GM21786 (cell line): ENCODE results near the gene SLC25A17.
"Not testable (repeated sequence)": the region's sequence is repeated elsewhere in the genome, so short reads cannot be mapped to it uniquely, and the experiment has no call there.

ENCODE experiments used
- ATAC-seq: cut with Tn5 transposase; IDR thresholded peaks from one replicate; pipeline ENCODE4 v1.9.1; 2021; ENCODE audit not compliant: unreplicated experiment

Gene SLC25A17, protein sequence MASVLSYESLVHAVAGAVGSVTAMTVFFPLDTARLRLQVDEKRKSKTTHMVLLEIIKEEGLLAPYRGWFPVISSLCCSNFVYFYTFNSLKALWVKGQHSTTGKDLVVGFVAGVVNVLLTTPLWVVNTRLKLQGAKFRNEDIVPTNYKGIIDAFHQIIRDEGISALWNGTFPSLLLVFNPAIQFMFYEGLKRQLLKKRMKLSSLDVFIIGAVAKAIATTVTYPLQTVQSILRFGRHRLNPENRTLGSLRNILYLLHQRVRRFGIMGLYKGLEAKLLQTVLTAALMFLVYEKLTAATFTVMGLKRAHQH

DNA sequence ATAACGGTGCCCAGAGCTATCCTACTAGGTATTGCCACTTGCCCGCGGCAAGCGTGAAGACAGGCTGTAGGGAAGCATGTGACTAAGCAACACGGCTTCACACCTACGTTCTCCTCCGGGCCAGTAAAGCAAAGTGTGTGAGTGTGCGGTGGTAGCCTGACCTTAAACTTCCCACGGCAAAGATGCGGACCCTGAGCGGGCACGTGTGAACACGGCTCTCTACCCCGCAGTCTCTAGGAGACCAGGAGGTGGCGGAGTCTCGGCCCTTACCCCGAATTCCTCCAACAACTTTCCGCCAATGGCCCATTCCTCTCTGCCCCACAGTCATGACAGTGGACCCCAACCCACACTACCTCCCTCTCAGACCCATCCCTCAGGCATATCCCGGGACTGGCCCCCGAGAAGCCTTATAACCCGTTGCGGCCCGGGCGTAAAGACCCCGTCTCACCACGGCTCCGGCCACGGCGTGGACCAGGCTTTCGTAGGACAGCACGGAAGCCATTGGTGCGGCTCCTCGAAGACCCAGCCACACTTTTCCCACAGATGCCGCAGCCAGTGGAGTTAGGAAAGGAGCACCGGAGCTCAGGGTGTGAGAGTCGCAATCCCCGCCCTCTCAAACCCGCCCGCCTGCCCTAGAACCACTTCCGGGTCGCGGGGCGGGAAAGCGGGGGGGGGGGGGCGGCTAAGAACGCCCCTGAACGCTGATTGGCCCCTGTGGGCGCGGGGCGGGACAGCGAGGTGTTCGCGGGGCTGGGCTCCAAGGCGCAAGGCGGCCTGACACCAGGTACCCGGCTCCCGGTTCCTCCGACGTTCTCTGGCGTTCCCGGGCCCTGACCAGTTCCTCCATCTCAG, at the start of gene SLC25A17:
Gene SLC25A17, minus strand, starts transcription at position 600 of the 852 bp plus-strand sequence. Its CDS starts 98 bp downstream, at position 502.
- peak; percentile 66 for ATAC-seq

DNA sequence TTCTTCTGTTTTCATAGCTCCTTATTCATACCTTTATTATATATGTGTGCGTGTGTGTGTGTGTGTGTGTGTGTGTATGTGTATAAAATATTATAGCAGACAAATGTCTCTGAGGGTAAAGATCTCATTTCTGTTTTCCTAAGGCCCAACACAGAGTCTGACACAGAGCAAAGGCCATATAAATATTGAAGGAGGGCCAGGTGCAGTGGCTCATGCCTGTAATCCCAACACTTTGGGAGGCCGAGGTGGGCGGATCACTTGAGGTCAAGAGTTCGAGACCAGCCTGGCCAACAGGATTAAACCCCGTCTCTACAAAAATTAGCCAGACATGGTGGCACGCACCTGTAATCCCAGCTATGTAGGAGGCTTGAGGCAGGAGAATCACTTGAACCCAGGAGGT, 49.2 kb upstream of the SLC25A17 start:
- ATAC-seq: not testable (repeated sequence)

DNA sequence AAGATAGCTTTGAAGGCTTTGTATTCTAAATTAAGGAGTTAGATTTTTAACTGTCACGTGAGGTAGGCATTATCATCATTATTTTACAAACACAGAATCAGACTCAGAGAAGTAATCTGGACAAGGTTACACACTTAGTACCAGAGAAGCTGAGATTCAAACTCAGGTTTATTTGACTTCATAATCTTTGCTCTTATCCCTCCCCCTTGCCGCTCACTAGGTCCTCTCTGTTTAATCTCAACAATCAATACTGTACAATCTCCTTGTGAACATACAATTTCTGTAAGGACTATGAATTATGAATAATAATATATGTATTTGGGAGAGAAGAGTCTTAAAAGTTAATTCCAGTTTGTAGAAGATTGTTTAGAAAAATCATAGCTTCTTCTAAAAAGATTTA, 48.0 kb upstream of the SLC25A17 start:
- ATAC-seq: no peak

DNA sequence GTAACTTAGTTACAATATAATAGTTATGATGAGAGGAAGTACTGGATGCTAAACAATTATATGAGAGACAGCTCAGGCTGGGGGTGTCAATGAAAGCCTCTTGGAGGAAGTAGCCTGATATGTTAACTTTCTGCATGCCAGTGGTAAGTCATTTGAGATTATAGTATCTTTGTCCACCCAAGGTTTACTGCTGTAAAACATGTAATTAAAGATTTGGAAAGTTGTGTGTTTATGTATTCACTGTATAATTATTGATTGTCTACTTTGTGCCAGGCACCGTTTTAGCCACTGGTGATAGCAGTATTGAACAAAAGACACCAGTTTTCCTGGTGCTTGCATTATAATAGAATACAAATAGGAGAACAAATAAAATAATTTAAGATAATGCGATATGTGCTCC, 43.4 kb upstream of the SLC25A17 start:
- no peak for ATAC-seq

DNA sequence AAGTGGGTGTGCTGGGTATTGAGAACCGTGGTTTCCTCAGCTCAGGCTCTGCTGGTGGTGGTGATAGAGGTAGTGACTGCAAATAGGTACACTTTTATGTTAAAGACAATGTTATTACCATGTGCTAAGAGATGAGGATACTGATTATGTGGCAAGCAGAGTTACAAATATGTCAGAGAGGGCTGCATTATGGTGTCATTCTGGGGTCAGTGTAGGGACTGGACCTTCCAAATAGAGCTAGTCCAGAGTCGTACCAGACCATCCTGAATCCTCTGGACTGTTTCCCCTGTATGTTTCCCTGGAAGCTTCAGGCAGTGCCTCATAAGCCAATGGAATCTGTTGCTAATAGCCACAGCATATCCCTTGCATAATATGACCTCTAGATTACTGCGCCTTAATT, 42.9 kb upstream of the SLC25A17 start, which contains the start of gene DNAJB7:
Gene DNAJB7, minus strand, starts transcription at position 101 of the 400 bp plus-strand sequence. CDS start 119 bp downstream, outside the sequence.
- ATAC-seq: no peak

DNA sequence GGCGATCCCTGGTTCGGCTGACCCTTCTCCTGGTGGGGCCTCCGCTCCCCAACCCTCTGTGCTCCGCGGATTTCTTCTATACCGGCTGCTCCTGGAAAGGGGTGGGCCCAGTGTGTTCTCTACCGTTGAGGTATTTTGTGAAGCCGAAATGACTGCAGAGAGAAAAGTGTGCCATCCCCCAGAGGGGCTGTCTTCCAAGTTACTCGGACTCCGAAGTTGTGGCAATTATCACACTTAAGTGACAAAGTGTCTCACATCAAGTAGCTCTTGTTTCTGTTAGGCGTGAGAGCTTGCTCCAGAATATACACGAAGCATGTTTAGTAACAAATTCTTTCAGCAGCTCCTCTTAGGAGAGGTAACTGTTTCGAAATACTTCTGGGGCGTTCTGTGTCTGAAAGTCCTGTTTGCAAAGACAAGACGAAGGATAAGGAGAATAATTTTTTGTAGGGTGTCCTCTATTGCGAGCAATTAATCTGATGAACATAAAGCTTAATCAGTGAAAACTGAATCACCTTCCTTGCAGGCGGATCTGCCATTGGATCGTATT, 38.2 kb upstream of the SLC25A17 start:
- ATAC-seq: no peak

DNA sequence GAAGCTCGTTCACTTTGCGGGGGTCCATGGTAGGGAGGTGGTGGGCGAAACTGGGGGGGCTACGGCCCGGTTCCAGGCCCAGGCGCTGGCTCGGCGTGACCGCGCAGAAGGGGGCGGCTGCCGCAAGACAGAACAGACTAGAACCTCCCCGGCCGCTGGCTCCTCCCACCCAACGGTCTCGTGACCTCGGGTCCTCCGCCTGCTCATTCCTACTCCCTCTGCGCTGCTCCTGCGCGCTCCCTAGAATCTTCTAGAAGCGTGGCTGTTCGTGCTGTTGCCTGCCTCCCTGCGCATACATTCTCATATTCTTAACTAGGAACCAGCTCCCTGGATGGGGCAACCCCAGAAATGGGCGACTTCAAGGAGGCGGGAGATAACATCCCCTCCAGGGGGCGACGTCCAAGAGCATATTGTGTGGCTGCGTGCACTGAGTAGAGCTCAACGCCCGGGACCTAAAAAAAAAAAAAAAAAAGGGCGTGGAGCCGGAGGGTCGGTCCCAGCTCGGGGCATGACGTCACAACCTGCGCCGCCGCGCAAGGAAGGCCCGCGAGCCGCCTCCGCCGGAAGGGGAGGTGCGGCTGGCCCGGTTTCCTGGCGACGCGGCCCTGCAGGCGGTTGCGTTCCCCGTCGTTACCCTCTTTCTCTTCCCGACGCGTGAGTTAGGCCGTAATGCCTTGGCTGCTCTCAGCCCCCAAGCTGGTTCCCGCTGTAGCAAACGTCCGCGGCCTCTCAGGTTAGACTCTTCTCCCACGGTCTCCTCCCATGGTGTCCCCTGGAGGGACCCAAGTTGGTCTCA, 37.6 kb upstream of the SLC25A17 start, which contains the start of the genes ST13 and XPNPEP3:
Gene ST13, minus strand, starts transcription at position 127 of the 796 bp plus-strand sequence. Its CDS starts 99 bp downstream, at position 28.
Gene XPNPEP3, plus strand, starts transcription at position 636 of the 796 bp plus-strand sequence. Its CDS starts 34 bp downstream, at position 670.
- peak; percentile 85 for ATAC-seq

DNA sequence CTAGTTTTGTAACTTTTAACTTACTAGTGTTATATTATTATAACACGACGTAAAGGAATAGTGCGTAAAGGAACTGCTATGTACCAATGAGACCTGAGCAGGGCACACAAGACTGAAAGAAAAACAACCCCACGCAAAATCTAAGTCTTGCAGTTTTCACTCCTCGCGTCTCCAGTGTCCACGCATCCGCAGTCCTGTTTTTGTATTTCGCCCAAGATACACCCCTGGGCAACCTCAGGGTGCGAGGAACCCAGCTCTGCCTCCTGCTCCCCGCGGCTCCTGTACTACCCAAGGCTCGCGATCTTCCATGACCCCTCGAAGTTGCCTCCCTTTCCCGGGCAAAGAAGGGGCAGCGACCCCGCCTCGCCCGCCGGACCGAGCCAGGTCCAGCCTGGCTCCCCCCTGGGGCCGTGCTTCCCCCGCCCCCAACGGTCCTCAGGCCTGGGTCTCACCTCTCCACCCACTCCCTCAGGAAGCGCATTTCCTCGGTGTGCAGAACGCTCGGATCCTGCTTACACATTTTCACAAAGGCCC, 36.9 kb upstream of the SLC25A17 start:
- peak; percentile 5 for ATAC-seq

DNA sequence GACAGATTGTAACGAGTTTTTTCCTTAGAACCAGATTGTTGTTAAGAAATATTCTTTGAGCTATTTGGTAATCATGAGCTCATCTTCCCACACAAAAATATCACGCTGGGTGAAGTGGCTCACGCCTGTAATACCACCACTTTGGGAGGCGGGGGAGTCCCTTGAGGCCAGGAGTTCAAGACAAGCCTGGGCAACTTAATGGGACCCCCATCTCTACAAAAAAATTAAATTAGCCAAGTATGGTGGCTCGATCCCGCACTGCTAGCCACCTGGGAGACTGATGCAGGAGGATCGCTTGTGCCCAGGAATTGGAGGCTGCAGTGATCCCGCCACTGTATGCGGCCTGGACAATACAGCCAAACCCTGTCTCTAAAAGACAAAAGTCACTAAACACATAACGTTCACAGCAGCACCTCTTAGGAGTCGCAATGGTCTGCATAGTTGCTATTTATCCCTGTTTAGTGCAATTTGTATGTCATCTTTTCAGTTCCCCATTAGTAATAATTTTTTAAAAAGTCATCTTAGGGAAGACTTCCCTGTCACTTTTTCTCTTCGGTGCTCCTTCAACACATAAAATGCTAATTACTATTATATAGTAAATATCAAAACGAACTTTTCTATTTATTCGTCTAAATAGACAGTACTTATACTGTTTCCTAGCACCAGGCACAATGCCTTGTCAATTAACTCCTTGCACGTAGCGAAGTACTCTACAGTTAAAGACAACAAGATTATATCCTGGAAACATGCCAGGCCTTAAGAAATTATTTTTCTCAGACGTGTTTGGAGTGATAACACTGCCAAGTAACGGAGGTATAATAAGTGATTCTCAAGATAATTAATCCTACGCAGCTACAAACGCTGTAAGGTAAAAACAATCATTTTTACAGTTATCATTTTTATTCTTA, 36.2 kb upstream of the SLC25A17 start:
- ATAC-seq: no peak

DNA sequence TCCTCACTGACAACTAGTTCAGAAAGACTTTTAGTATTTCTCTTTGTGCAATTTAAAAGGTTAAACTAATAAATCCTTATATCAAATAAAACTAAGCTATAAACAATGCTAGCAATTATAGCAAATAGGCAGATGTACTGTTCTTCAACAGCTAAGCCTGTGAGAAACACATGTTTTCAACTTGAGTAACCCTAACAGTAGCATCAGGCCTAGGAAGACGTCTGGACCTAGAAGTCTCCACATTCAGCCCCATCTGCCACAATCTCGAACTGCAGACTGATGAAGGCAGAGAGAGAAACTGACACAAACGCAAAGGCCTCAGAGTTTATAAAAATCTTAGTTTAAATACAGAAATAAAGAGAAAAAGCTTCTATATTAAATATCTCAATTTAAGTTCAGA, 34.8 kb upstream of the SLC25A17 start:
- no peak for ATAC-seq

DNA sequence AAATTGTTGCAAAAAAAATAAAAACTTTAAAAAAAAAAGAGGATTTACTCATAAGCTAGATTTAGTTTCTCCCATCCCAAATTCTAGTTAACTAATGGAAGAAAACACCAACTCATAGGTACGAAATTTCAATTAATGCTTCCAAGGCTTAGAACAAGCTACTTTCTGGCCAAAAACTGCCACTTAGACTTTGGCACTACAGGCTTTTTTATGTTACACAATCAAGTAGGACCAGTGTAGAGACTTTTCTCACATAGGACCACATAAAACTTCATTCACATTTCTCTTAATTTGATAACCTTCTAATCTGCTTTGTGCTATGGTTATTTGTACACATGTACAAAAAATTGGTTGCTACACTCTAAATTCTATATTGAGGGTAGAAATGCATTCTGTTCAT, 34.2 kb upstream of the SLC25A17 start:
- no peak for ATAC-seq

DNA sequence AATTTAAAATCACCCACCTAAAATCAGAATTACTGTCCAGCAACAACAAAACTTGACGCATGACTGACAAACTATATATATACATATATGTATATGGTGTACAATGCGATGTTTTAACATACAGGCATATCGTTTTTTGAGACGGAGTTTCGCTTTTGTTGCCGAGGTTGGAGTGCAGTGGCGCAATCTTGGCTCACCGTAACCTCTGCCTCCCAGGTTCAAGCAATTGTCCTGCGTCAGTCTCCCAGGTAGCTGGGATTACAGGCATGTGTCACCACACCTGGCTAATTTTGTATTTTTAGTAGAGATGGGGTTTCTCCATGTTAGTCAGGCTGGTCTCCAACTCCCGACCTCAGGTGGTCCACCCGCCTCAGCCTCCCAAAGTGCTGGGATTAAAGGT, 26.7 kb upstream of the SLC25A17 start:
- ATAC-seq: not testable (repeated sequence)

DNA sequence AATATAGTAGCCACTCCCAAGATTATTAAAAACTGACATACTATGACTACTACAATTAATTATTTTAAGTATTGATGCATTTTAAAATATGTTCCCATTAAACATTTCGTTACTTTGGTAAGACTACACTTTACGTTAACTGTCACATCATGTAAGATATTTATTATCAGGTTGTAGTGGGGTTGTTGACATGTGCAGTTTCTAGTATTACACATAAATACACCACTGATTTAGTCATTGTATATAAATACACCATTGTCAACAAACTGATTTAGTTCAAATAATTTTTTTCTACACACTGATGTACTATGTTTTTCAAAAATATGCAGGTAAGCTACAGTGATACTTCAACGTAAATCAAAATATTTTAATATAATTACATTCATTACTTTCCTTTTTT, 25.8 kb upstream of the SLC25A17 start:
- ATAC-seq: no peak

DNA sequence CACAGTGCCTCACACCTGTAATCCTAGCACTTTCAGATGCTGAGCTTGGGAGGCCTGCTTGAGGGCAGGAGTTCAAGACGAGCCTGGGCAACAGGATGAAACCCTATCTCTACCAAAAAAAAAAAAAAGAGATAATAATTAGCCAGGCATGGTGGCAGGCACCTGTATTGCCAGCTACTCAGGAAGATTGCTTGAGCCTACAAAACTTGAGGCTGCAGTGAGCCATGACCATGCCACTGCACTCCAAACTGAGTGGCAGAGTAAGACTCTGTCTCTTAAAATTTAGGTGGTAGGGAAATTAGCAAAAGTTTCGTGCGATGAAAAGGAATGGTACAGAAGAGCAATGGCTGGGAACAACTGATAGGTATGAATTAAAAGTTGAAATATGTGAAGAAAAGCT, 19.3 kb upstream of the SLC25A17 start:
- no peak for ATAC-seq

DNA sequence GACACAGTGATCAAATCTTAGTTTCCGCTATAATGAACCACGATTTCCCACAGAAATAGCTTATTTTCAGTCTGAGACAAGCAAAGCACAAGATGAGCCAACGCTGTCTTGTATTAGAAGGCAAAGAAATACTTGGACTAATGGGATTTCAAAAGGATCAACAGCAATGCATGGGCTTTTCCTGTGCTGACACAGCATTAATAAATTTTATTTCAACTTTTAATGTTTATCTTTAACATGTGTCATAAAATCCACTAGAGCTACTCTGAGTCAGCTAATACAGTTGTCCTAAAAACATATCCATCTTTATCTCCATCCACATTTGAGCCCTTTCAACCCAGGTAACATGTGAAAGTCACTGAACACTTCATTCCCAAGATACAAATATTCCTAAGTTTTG, 15.5 kb upstream of the SLC25A17 start:
- no peak for ATAC-seq

DNA sequence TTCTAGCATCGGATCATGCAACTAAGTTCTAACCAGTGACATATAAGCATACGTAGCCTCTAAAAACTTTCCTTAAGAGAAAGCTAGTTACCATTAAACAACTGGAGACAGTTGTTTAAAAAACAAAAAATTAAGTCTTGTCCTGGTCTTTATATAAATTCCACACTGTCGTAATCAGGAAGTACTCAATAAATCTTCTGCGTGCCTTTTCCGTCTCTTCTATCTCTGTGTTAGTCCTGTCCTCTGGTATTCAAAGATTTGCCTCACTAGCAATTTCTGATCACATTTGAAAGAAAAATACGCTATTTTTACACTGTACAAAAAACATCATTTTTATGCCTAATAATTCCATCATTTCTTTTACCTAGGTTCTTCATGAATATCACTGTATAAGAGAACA, 10.0 kb upstream of the SLC25A17 start:
- ATAC-seq: no peak

DNA sequence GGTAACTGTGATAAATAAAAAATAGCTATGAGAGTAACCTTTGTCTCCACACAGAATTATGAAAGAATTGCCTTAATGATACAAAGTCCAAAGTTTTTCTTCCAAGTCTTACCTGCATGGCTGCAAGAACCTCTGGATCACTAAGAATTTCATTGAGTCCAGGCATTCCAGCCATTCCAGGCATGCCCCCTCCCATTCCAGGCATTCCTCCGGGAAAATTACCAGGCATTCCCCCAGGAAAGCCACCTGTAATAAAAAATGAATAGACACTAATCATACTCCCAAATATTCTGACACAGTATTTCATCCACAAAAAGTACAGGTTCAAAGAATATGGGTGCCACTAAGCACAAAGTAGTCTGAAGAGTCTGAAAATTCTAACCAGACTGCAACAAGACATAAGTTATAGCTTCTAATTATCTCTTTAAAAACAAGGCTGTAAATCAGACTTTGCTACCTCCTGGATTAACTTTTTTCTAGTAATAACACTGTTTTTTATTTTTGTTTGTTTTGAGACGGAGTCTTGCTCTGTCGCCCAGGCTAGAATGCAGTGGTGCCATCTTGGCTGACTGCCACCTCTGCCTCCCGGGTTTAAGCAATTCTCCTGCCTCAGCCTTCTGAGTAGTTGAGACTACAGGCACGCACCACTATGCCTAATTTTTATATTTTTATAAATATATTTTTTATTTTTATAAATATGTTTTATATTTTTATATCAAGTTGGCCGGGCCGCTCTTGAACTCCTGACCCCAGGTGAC, 8.0 kb upstream of the SLC25A17 start:
- no peak for ATAC-seq

DNA sequence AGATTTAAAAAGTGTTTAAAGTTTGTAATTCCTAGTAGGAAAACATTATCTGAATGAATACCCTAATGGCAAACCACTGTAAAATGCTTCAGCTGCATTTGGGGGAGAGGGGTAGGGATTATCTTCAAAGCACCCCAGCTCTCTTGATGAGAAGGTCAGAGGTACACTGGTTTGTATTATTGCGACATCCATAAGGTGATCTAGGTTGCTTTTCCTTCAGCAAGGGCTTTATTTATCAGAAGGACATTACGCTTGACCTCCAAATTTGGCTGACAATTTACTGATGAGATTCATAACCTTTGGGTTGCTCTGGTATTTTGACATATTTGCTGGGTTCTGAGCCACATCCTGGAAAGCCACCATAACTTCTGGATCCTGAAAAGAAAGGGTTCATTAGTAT, 7.1 kb upstream of the SLC25A17 start:
- not testable (repeated sequence) for ATAC-seq

DNA sequence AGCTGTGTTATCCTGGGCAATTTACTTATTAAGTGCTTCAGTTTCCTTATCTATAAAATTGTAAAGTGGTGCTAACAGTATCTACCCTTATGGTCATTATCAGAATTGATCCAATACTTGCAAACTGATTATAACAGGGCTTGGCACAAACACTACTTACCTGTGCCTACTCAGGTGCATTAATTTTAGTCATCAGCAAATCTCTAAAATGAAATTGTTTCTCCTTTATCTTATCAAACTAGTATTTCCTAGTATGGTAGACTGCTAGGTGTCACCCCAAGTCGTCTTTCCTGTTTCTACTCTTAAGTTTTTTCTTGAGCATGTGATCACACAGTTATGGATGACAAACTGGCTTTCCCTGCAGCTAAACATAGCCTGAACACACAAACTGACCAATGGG, 4.3 kb upstream of the SLC25A17 start:
- no peak for ATAC-seq
